HG02852 (cell line): ENCODE results near the gene MATN1.
A peak's percentile ranks its signal among the peaks of the same experiment; 100 is the strongest.

Experiments used
- ATAC-seq: cut with Tn5 transposase; IDR thresholded peaks from one replicate; pipeline ENCODE4 v1.9.1; 2021; ENCODE audit warnings: mild to moderate bottlenecking, moderate library complexity; ENCODE audit not compliant: unreplicated experiment

MATN1 gene

DNA sequence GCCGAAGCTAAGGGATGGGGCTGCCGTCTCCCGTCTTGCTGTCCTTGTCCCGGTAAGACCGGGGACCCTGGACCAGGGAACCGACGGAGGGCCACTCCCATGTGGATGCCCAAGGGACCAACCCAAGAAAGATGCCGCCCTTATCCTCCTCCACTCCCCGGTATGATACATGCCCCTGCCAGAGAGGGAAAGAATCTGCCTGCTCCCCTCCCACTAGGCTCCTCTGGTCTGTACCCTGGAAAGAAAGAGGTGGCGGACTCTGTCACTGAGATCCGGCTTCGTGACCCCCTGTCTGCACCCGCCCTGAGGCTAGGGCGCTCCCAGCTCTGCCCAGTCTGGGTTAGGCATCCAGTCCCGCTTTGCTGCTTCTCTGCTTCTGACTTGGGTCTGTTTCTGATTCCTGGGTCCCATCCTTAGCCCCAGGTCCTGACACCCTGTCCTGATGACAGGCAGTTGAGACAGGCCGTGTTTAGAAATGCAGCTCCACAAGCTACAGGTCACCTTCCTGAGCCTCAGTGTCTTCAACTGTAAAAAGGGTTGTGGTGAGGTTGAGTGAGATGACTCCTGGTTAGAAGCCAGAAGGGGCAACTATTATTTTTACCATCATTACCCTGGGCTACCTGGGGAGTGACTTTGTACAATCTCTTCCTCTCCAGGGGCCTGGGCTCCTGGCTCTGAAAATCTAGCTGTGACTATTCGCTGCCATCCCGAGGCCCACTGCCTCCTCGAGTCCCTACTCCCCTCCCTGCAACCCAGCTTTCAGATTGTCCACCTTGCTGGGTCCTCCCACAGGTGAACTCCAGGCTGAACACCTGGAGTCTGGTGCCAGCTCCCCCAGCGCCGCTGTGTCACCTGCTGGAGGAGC is 3.7 kb downstream of the MATN1 start:
- no peak for ATAC-seq

- ATAC-seq, result peak; percentile 57
These were observed 4.6 kb downstream of the MATN1 start for GRCh38 chr1:30718636-30719405.

DNA sequence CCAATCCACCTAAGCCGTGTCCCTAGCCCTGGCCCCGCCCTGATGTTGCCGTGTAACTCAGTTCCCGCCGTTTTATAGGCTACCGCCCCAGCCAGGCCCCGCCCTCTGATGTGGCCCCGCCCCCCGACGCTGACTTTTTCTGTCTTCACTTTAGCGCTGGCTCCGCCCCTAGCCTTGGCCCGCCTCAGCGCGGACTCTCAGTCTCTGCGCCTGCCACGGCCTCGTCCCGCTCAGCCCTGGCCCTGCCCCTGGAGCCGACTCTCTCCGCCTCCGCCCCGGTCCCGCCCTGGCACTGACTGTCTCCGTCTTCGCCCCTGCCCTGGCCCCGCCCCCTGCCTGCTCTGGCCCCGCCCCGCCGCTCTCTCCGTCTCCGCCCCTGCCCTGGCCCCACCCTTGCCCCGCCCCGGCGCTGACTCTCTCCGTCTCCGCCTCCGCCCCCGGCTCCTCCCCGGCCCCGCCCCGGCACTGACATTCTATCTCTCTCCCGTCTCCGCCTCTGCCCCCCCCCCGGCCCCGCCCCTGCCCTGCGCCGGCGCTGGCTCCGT is 5.2 kb downstream of the MATN1 start:
- peak; percentile 84 for ATAC-seq

- ATAC-seq, result no peak
These were observed 6.7 kb downstream of the MATN1 start for GRCh38 chr1:30716646-30717045.

- no peak for ATAC-seq
These were observed 7.5 kb downstream of the MATN1 start for GRCh38 chr1:30715886-30716285.

DNA sequence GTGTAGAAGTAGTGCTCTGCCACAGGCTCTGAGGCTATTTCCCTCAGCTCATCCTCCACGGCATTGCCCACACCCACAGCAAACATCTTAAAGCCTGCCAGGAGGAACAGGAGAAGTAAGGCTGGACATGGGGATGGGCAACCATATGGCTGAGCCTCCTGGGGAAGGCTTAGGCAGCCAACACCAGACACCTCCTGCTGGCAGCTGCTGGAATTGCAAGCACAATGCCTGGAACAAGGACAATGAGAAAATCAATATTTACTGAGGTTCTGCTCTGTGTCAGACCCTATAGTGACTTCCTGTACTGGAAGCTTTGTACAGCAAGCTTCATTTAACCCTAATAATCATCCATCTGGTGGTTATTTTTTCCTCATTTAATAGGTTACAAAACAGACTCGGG is 8.2 kb downstream of the MATN1 start:
- no peak for ATAC-seq

GRCh38 chr1:30714536-30715090 is 8.8 kb downstream of the MATN1 start:
- no peak for ATAC-seq

DNA sequence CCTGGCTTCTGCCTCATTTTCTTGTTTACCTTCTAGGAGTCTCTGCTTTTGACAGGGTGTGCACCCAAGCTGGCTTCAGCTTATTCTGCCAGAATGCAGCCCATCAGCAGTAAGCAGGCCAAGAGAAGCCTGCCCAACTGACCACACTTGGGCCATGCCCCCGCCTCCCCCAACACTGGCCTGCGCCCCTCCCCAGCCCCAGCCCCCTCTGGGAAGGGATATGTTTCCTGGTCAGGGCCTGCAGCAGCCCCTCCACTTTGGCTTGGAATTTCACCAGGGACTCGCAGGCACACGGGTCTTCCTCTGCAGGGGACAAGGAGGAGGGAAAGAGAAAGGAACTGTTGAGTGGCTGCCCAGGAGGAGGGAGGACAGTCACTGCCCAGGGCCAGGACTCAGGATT is 9.4 kb downstream of the MATN1 start:
- no peak for ATAC-seq

GRCh38 chr1:30713311-30713710 is 10.1 kb downstream of the MATN1 start:
- ATAC-seq, result no peak

GRCh38 chr1:30712583-30712982 is 10.8 kb downstream of the MATN1 start:
- no peak for ATAC-seq

GRCh38 chr1:30710407-30710806 is 13.0 kb downstream of the MATN1 start:
- ATAC-seq, result no peak

GRCh38 chr1:30708361-30708728 is 15.0 kb downstream of the MATN1 start:
- ATAC-seq, result no peak

DNA sequence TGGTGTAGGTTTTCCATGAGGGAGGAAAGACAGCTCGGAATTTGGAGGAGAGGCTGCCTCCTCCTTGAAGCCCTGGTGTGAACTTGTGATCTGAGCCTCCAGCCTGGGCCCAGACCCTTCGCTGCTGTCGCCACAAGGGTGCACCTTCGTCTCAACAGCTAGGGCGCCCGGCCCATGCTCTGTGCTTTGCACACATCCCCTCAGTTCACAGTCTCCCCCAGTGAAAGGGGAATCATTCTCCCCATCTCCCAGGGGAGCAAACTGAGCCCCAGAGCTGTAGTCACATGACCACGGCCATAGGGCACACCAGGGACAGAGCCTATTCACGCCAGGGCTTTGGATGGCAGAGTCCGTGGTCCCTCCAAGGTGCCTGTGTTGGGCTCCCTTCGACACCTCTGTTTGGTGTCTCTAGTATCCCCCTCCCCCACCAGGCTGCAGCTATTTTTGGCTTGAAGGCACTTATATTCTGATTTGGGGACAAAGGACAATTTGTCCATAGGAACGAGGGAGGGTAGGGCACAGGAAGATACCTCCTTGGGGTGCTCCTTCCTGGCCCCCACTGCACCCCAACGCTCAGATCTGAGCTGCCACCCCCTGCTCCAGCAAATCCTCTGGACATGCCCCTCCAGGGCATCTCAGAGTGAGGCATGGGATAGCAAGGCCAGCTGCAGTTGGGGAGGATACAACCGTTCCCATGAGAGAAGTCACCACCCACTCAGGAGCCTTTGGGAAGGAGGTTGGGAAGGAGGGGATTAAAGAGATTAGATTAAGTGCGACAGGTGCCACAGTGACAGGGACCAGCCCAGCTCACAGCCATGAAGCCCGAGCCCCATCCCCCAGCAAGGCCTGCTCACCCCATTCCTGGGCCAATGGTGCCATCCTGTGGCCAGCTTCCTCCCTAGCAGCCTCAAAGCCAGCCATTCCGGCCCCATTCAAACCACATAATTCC is 15.7 kb downstream of the MATN1 start:
- no peak for ATAC-seq

GRCh38 chr1:30706528-30706927 is 16.9 kb downstream of the MATN1 start:
- ATAC-seq, result no peak

GRCh38 chr1:30705698-30706097 is 17.7 kb downstream of the MATN1 start:
- no peak for ATAC-seq

GRCh38 chr1:30704765-30705509 is 18.4 kb downstream of the MATN1 start:
- ATAC-seq, result no peak

- ATAC-seq, result no peak
These were observed 19.1 kb downstream of the MATN1 start for GRCh38 chr1:30704271-30704670.

- ATAC-seq, result no peak
These were observed 20.6 kb downstream of the MATN1 start for GRCh38 chr1:30702823-30703222.

DNA sequence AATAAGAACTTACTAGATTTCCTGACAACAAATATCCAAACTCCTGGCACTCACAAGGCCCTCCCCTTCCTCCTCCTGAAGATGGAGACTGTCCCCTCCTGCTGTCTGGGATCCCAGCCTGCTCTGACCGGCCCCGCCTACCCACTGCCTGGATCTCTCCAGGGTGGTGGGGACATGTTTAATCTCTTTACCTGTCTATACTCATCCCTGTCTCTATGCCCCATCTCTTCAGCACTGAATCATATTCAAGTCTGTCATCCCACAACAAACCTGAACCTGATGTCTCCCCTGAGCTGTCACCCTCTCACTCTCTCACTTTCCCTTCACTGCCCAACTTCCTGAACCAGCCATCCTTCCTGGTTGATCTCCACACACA is 22.1 kb downstream of the MATN1 start:
- ATAC-seq, result no peak
